Ascending aorta (tissue), 2 donors: ENCODE data around the gene MGMT. TPM values are rescaled to one million over a fixed set of nuclear protein-coding genes. Genes with fewer than 3 reads are reported as not detected.

Experiments used
- DNase-seq, 2 donors: peaks; one replicate each; pipeline ENCODE4 v3.0.0-alpha.2; 2019; ENCODE audit warnings: low spot score in 2 of 2
- H3K27ac ChIP-seq, 2 donors: fragments of 200-600 bp; sonication (generic); one replicate each; pipeline ENCODE4 v1.5.1; 2016 to 2017; ENCODE audit warnings: mild to moderate bottlenecking in 1 of 2
- H3K27me3 ChIP-seq: fragments of 200-600 bp; sonication (generic); one replicate; pipeline ENCODE4 v1.5.1; 2017
- H3K36me3 ChIP-seq, 2 donors: fragments of 200-600 bp; sonication (generic); one replicate each; pipeline ENCODE4 v1.5.1; 2016
- H3K4me1 ChIP-seq, 2 donors: fragments of 200-600 bp; sonication (generic); one replicate each; pipeline ENCODE4 v1.5.1; 2016 to 2017; ENCODE audit warnings: mild to moderate bottlenecking in 1 of 2
- H3K4me3 ChIP-seq, 2 donors: fragments of 200-600 bp; sonication (generic); one replicate each; pipeline ENCODE4 v1.5.1; 2016 to 2017; ENCODE audit warnings: mild to moderate bottlenecking in 1 of 2
- H3K9me3 ChIP-seq, 2 donors: fragments of 200-600 bp; sonication (generic); one replicate each; pipeline ENCODE4 v1.5.1; 2016
- CTCF ChIP-seq, 3 experiments: fragments of 200-600 bp in 2 of 3; fragments of 450-650 bp in 1 of 3; sonication (generic) in 2 of 3; IDR thresholded peaks; one replicate each; pipeline ENCODE4 v1.5.1; 2016 to 2019; ENCODE audit warnings: antibody characterized with exemption in 3 of 3, mild to moderate bottlenecking in 1 of 3, moderate library complexity in 1 of 3
- intact Hi-C: fragments of 100-400 bp; cut with DNase I; formaldehyde crosslinking; loops from one replicate; pipeline ENCODE4 v1.15.1; 2023
- total RNA-seq: library from RNA; depleted of rRNA; stranded (reverse); fragments of >200 nt; gene quantifications from one replicate; pipeline ENCODE4 v1.1.0, GENCODE V29; 2016

MGMT gene
- total RNA-seq, 1 donor from 2014 or later, result 7.0 TPM

- H3K4me1 ChIP-seq, result no peaks in the 10 kb centered on the region
- intact Hi-C loops, result no loop called here
- H3K9me3 ChIP-seq, result no peaks in the 10 kb centered on the region
- no peak for DNase-seq
- no peak for TF ChIP-seq CTCF (IDR thresholded peaks at IDR 0.05)
- no peak overlapping the region for H3K27ac ChIP-seq
- no peak overlapping the region for H3K4me3 ChIP-seq
- no peaks in the 10 kb centered on the region for H3K36me3 ChIP-seq
- no peaks in the 10 kb centered on the region for H3K27me3 ChIP-seq
Measured at GRCh38 chr10:129653861-129654260, 186.8 kb downstream of the MGMT start.

GRCh38 chr10:129654461-129654860 lies 187.4 kb downstream of the MGMT start:
- intact Hi-C loops, result no loop called here
- H3K4me3 ChIP-seq, result no peak overlapping the region
- H3K9me3 ChIP-seq, result no peaks in the 10 kb centered on the region
- TF ChIP-seq CTCF (IDR thresholded peaks at IDR 0.05), result no peak
- no peak for DNase-seq
- H3K27ac ChIP-seq, result no peak overlapping the region
- no peaks in the 10 kb centered on the region for H3K4me1 ChIP-seq
- H3K27me3 ChIP-seq, result no peaks in the 10 kb centered on the region
- H3K36me3 ChIP-seq, result no peaks in the 10 kb centered on the region

- Histone ChIP-seq H3K36me3 (no peaks in the 10 kb centered on the region), H3K27ac (no peak overlapping the region), H3K27me3 (no peaks in the 10 kb centered on the region), H3K4me3 (no peak overlapping the region), H3K4me1 (no peaks in the 10 kb centered on the region), H3K9me3 (no peaks in the 10 kb centered on the region)
- DNase-seq, result no peak
- TF ChIP-seq CTCF (IDR thresholded peaks at IDR 0.05), result no peak
- intact Hi-C loops, result no loop called here
Measured at GRCh38 chr10:129655007-129655678, 188.1 kb downstream of the MGMT start.

- no peak overlapping the region for H3K4me3 ChIP-seq
- H3K4me1 ChIP-seq, result no peaks in the 10 kb centered on the region
- H3K36me3 ChIP-seq, result no peaks in the 10 kb centered on the region
- H3K27ac ChIP-seq, result no peak overlapping the region
- no peaks in the 10 kb centered on the region for H3K9me3 ChIP-seq
- DNase-seq, result no peak
- no peak for TF ChIP-seq CTCF (IDR thresholded peaks at IDR 0.05)
- H3K27me3 ChIP-seq, result no peaks in the 10 kb centered on the region
- intact Hi-C loops, result no loop called here
Measured at GRCh38 chr10:129655679-129656031, 188.6 kb downstream of the MGMT start.

GRCh38 chr10:129656642-129657041 lies 189.6 kb downstream of the MGMT start:
- Histone ChIP-seq H3K4me1 (no peaks in the 10 kb centered on the region), H3K9me3 (no peaks in the 10 kb centered on the region), H3K36me3 (no peaks in the 10 kb centered on the region), H3K27ac (no peak overlapping the region), H3K4me3 (no peak overlapping the region), H3K27me3 (no peaks in the 10 kb centered on the region)
- no peak for TF ChIP-seq CTCF (IDR thresholded peaks at IDR 0.05)
- DNase-seq, result no peak
- intact Hi-C loops, result no loop called here
